NT2/D1 (cell line): ENCODE results near the gene PGBD5.

Source experiments
- DNase-seq: peaks from one replicate; pipeline ENCODE4 v3.0.0-alpha.2; 2011; ENCODE audit warnings: low read depth, low spot score
- H3K27me3 ChIP-seq: 2 replicates; pipeline ENCODE4 v1.6.0; 2011; ENCODE audit warnings: mild to moderate bottlenecking; ENCODE audit not compliant: insufficient read length, insufficient read depth
- H3K36me3 ChIP-seq: 2 replicates; pipeline ENCODE4 v1.6.1; 2011; ENCODE audit warnings: mild to moderate bottlenecking, low read length, mixed read lengths; ENCODE audit not compliant: insufficient read depth, insufficient read length
- H3K4me1 ChIP-seq: 2 replicates; pipeline ENCODE4 v1.5.1; 2011; ENCODE audit not compliant: insufficient read depth, insufficient read length
- H3K4me3 ChIP-seq: 2 replicates; pipeline ENCODE4 v1.5.1; 2011; ENCODE audit warnings: low read depth; ENCODE audit not compliant: insufficient read length
- H3K9ac ChIP-seq: 2 replicates; pipeline ENCODE4 v1.6.0; 2011; ENCODE audit warnings: low read depth; ENCODE audit not compliant: insufficient read length
- H3K9me3 ChIP-seq: 2 replicates; pipeline ENCODE4 v1.5.1; 2011; ENCODE audit warnings: mild to moderate bottlenecking, low read length; ENCODE audit not compliant: insufficient read depth
- SUZ12 ChIP-seq: IDR thresholded peaks from 2 replicates; pipeline ENCODE4 v1.6.1; 2011; ENCODE audit not compliant: insufficient read length, insufficient read depth; ENCODE audit errors: extremely low read depth
- YY1 ChIP-seq: IDR thresholded peaks from 2 replicates; pipeline ENCODE4 v1.6.1; 2011; ENCODE audit not compliant: insufficient read length, insufficient read depth
- ZNF274 ChIP-seq: IDR thresholded peaks from 2 replicates; pipeline ENCODE4 v1.6.1; 2011; ENCODE audit warnings: mild to moderate bottlenecking, low read depth, low read length

PGBD5 gene

DNA sequence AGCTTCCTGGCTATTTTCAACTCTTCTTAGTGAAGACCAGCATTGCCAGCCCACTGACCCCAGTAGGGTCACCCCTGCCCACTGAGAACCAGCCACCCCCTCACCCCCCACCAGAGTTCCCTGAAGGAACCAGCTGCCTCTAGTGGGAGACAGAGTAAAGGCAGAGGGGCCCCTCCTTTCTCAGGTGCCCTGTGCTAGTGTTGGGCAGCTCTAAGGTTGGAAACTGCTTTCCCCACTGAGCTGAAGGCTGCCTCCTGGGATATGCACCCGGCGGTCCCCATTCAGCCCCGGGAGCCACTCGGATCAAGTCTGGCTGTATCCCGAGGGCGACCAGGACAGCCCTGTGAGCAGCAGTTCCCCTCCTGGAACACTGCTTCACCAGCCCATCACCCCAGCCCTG is 111.0 kb downstream of the PGBD5 start:
- no peak for DNase-seq
- peaks cover 2% of the 10 kb centered on the region for H3K4me1 ChIP-seq
- H3K9ac ChIP-seq = no peak overlapping the region
- H3K9me3 ChIP-seq = no peaks in the 10 kb centered on the region
- H3K27me3 ChIP-seq = no peaks in the 10 kb centered on the region
- H3K36me3 ChIP-seq = no peaks in the 10 kb centered on the region
- no peak overlapping the region for H3K4me3 ChIP-seq
- TF ChIP-seq ZNF274 = no peak
- TF ChIP-seq SUZ12 = no peak
- TF ChIP-seq YY1 = no peak

- no peak for TF ChIP-seq YY1
- TF ChIP-seq SUZ12 = no peak
- TF ChIP-seq ZNF274 = no peak
- Histone ChIP-seq H3K4me1 (peaks cover 1% of the 10 kb centered on the region), H3K9ac (no peak overlapping the region), H3K9me3 (no peaks in the 10 kb centered on the region), H3K27me3 (no peaks in the 10 kb centered on the region), H3K36me3 (no peaks in the 10 kb centered on the region), H3K4me3 (no peak overlapping the region)
- no peak for DNase-seq
These were observed 112.0 kb downstream of the PGBD5 start for GRCh38 chr1:230314142-230314470.

- no peak overlapping the region for H3K9ac ChIP-seq
- H3K36me3 ChIP-seq = no peaks in the 10 kb centered on the region
- no peak for DNase-seq
- no peaks in the 10 kb centered on the region for H3K4me1 ChIP-seq
- no peaks in the 10 kb centered on the region for H3K27me3 ChIP-seq
- no peaks in the 10 kb centered on the region for H3K9me3 ChIP-seq
- no peak for TF ChIP-seq SUZ12
- no peak for TF ChIP-seq YY1
- TF ChIP-seq ZNF274 = no peak
- no peak overlapping the region for H3K4me3 ChIP-seq
These were observed 112.5 kb downstream of the PGBD5 start for GRCh38 chr1:230313453-230314141.

- TF ChIP-seq SUZ12 (no peak), YY1 (no peak), ZNF274 (no peak)
These were observed 113.5 kb downstream of the PGBD5 start for GRCh38 chr1:230312676-230313075.

DNA sequence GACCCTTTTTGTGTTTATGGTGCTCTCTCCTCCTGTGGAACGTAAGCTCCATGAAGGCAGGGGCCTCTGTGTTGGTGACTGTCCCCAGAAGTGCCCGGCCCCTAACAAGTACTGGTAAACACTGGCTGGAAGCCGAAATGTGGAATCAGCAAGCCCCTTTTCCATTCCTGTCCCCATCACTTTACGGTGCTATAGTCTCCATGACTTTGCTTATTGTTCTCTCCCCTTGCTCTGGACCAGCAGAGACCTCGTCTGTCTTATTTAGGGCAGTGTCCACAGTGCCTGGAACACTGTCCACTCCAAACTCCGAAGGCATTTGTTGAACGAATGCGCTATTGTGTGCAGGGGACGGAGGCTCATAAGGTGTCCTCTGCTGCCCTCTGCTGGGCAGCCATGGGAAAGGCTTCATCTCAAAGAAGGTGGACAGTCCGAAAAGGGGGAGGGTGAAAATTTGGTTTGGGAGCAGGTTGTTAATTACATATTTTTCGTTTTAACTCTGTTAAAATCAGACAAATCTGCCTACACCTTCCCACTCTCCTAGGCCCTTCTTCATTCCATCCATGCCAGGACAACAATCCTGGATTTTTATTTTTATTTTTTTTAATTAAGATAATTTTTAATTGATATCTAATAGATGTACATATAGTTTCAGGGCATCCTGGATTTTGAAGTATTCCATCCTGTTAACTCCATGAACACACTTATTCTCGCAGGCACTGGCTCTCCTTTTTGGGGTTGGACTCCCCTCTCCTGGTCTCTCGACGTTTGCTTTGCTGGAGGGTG is 115.6 kb downstream of the PGBD5 start:
- peak; percentile 81 for DNase-seq
- no peaks in the 10 kb centered on the region for H3K27me3 ChIP-seq

More at GRCh38 chr1:230312676-230313075, 113.5 kb downstream of the PGBD5 start:
- no peaks in the 10 kb centered on the region for H3K9me3 ChIP-seq
- no peaks in the 10 kb centered on the region for H3K27me3 ChIP-seq
- no peak for DNase-seq
- H3K4me1 ChIP-seq = no peaks in the 10 kb centered on the region
- no peaks in the 10 kb centered on the region for H3K36me3 ChIP-seq
- no peak overlapping the region for H3K9ac ChIP-seq
- H3K4me3 ChIP-seq = no peak overlapping the region

DNA sequence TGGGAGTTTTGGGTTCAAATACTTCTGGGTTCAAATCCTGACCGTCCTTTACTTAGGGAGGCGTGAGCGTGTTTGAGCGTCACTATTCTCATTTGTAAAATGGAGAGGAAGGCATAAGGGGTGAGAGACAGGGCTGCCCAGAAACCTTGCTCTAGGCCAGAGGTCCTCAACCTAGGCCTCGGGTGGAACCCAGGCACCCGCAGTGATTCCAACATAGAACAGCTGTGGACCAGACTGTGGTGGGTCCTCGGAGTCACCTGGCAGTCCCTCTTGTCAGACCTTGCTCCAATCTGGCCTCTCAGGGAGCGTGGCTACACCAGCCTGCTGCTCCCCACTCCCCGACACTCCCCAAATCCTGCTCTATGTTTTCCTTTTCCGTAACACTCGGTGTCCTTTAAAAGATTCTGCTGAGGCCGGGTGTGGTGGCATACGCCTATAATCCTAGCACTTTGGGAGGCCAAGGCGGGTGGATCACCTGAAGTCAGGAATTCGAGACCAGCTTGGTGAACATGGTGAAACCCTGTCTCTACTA is 116.4 kb downstream of the PGBD5 start:
- Histone ChIP-seq H3K9me3 (no peaks in the 10 kb centered on the region), H3K9ac (no peak overlapping the region), H3K4me1 (no peaks in the 10 kb centered on the region), H3K27me3 (no peaks in the 10 kb centered on the region), H3K36me3 (no peaks in the 10 kb centered on the region), H3K4me3 (no peak overlapping the region)
- no peak for DNase-seq
- TF ChIP-seq ZNF274 (no peak), SUZ12 (no peak)

More for the DNA sequence above, 115.6 kb downstream of the PGBD5 start:
- Histone ChIP-seq H3K4me1 (no peaks in the 10 kb centered on the region), H3K9ac (no peak overlapping the region), H3K36me3 (no peaks in the 10 kb centered on the region), H3K4me3 (no peak overlapping the region), H3K9me3 (no peaks in the 10 kb centered on the region)
- TF ChIP-seq SUZ12 = no peak
- no peak for TF ChIP-seq YY1
- no peak for TF ChIP-seq ZNF274

DNA sequence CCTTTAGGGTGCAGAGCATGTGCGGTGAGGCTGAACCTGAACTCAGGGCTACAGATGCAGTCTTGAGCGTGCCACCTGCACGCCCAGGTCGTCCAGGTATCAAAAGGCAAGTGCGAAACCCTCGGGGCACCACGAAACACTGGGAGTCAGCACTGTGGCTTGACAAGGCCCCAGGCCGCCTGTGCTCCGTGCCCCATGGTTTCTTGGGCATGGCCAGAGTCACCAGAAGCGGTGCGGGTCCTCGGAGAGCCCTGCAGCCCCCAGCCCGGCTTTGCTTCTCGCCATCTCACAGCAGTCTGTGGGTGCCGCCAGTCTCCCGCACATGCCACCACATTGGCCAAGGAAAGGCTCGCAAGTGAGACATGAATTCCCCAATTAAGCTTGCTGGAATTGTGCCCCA is 117.3 kb downstream of the PGBD5 start:
- H3K9ac ChIP-seq = no peak overlapping the region
- no peaks in the 10 kb centered on the region for H3K4me1 ChIP-seq
- no peak overlapping the region for H3K4me3 ChIP-seq
- no peaks in the 10 kb centered on the region for H3K36me3 ChIP-seq
- DNase-seq = no peak
- TF ChIP-seq SUZ12 (no peak), ZNF274 (no peak), YY1 (no peak)
- no peaks in the 10 kb centered on the region for H3K27me3 ChIP-seq
- no peaks in the 10 kb centered on the region for H3K9me3 ChIP-seq
